Measurements from ENCODE around the gene IWS1. TPM values are rescaled to one million over a fixed set of nuclear protein-coding genes. Genes with fewer than 3 reads are reported as not detected.

The IWS1 gene
- total RNA-seq, result 10 to 100 TPM; 22.7 to 47.1 (median 33.2) TPM

DNA sequence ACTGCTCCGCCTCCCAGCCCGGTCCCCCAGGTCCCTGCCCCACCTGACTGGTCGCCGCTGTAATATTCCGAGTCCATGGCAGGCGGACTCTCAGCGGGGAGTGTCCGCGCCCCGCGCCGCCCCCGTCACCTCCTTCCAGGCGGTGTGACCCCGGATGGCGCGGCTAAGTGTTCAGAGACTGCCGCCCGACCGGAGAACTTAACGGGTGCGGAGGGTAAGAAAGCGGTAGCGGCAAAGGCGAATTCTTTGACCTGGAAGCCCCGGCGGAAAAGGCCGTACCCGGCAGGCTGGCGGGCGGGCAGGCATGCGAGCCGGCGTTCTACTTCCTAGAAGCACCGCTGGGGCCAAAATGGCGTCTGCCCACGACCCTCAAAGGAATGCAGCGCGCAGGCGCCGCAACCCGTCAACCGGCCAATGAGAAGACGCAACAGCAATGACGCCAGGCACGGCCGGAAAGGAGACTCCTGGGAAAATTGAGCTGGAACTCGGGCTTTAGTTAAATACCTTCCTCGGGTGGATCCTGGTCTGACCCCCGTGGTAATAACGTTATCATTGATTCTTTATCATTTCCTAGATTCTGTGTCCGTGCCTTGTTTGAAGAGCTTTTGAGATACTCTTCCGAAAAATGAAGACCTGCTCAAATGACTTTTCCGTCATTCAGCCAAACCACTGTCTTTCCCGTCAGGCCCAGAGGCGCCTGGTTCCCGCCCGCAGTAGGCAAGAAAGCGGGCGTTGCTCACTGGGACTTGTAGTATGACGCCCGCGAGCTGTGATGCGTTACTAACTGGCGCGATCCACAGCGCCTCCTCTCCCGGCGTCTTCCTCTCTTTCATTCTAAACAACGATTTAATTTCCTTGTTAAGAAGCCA lies at the start of gene IWS1:
Gene IWS1, minus strand, starts transcription at position 358 of the 869 bp plus-strand sequence. Its CDS starts 281 bp downstream, at position 77.
- TF ChIP-seq, protein P1, sequence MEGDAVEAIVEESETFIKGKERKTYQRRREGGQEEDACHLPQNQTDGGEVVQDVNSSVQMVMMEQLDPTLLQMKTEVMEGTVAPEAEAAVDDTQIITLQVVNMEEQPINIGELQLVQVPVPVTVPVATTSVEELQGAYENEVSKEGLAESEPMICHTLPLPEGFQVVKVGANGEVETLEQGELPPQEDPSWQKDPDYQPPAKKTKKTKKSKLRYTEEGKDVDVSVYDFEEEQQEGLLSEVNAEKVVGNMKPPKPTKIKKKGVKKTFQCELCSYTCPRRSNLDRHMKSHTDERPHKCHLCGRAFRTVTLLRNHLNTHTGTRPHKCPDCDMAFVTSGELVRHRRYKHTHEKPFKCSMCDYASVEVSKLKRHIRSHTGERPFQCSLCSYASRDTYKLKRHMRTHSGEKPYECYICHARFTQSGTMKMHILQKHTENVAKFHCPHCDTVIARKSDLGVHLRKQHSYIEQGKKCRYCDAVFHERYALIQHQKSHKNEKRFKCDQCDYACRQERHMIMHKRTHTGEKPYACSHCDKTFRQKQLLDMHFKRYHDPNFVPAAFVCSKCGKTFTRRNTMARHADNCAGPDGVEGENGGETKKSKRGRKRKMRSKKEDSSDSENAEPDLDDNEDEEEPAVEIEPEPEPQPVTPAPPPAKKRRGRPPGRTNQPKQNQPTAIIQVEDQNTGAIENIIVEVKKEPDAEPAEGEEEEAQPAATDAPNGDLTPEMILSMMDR (IDR thresholded peaks at IDR 0.05), result no peak
- no peak for TF ChIP-seq POLR2A (IDR thresholded peaks at IDR 0.05)
- intact Hi-C loops (cut with DNase I; ENCODE audit: low total_unique reads), result no loop called here
- DNase-seq (ENCODE audit: low spot score in 2 of 2), result peak; percentile 95 to 99
- peak within 1 kb of the TSS; percentile 95 for H3K4me3 ChIP-seq (ENCODE audit: low read depth, poor library complexity, severe bottlenecking)
- WGBS, 2 donors, result 0 to 1% methylated on average over 52 to 69 of the region's 70 CpGs

DNA sequence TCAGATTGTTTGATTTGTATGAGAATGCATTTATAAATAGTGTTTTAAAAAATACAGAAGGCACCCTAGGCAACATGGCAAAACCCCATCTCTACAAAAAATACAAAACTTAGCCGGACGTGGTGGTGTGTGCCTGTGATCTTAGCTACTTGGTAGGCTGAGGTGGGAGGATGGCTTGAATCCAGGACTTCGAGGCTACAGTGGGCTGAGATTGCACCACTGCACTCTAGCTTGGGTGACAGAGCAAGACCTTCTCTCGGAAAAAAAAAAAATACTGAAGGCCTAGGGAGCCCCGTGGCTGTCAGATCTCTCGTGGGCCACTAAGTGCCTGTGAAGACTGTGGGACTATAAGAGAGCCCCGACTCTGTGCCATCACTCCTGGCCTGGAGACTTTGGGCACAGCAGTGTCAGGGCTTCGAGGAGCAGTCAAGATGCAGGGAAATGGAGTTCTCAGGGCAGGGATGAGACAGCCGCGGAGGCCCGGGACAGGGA lies 49.7 kb upstream of the IWS1 start:
- TF ChIP-seq POLR2A (IDR thresholded peaks at IDR 0.05), result no peak
- TF ChIP-seq, protein P1 (IDR thresholded peaks at IDR 0.05), result no peak
- 30 to 39% methylated on average over 11 of the region's 11 CpGs for WGBS, 2 donors
- no peak overlapping the region for H3K4me3 ChIP-seq (ENCODE audit: low read depth, poor library complexity, severe bottlenecking)
- DNase-seq (ENCODE audit: low spot score in 2 of 2), result no peak
- intact Hi-C loops (cut with DNase I; ENCODE audit: low total_unique reads), result no loop called here

DNA sequence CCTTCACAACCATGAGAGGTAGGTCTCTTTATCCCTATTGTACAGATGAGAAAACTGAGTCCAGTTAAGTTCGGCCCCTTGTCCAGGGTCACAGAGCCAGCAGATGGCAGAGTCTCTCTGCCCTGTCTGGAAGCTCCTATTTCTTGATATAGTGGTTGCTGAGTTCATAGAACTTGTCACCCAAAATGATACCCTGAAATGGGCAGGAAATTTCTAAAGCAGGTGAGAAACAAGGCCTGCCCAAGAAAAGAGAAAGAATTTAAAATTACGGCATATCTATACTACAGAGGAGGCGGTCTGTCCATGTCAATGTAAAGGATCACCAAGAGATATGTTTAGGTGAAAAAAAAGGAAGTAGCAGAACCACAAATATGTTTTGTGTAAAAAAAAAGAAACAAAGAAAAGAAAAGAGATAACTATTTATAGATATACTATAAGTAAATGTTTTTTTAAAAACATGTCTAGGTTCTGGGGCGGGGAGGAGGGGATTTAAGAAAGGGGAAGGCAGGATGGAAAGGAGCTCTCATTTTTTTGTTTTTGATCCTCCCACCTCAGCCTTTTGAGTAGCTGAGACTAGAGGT lies 49.0 kb upstream of the IWS1 start:
- intact Hi-C loops (cut with DNase I; ENCODE audit: low total_unique reads), result no loop called here
- DNase-seq (ENCODE audit: low spot score in 2 of 2), result no peak
- H3K4me3 ChIP-seq (ENCODE audit: low read depth, poor library complexity, severe bottlenecking), result no peak overlapping the region
- 90 to 92% methylated on average over 4 of the region's 4 CpGs for WGBS, 2 donors
- TF ChIP-seq POLR2A (IDR thresholded peaks at IDR 0.05), result no peak
- TF ChIP-seq, protein P1 (IDR thresholded peaks at IDR 0.05), result no peak

DNA sequence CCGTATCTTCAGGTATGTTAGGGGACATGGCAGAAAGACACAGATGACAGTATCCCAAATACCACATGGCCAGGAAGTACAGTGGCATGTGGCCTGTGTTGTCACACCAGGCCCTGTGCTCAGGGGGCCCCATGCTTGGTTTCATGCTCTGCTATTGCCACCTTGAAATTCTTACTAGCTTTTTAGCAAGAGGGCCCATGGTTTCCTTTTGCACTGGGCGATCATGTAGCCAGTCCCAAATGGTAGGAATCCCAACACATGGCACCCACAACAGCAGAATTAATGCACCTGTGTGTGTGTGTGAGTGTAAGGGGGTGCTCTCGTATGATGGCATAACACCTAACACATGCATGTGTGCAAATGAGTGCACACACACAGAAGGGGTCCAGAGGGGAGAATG lies 48.4 kb upstream of the IWS1 start:
- peak in 1 of 2 donors; percentile 31 for DNase-seq (ENCODE audit: low spot score in 2 of 2)
- intact Hi-C loops (cut with DNase I; ENCODE audit: low total_unique reads), result no loop called here
- no peak for TF ChIP-seq POLR2A (IDR thresholded peaks at IDR 0.05)
- TF ChIP-seq, protein P1 (IDR thresholded peaks at IDR 0.05), result no peak
- H3K4me3 ChIP-seq (ENCODE audit: low read depth, poor library complexity, severe bottlenecking), result no peak overlapping the region
- WGBS, 2 donors, result 96% methylated on average over 3 of the region's 3 CpGs

DNA sequence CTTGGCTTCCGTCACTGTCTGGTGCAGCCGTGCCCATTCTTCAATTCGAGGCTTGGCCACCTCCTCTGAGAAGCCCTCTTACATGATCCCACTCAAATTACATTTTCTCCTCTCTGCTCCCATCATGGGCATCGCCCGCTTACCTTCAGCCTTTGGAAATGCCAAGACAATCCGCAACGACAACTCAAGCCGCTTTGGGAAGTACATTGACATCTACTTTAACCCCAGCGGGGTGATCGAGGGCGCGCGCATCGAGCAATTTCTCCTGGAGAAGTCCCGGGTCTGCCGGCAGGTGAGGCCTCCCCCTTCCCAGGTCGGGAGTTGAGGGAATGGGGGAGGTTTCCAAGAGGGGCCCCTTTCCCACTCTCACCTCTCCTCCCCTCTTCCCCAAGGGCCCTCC lies 47.5 kb upstream of the IWS1 start:
- WGBS, 2 donors, result 94% methylated on average over 17 of the region's 17 CpGs
- peak in 1 of 2 donors; percentile 81 for DNase-seq (ENCODE audit: low spot score in 2 of 2)
- intact Hi-C loops (cut with DNase I; ENCODE audit: low total_unique reads), result no loop called here

More for the DNA sequence above, 47.5 kb upstream of the IWS1 start:
- no peak overlapping the region for H3K4me3 ChIP-seq (ENCODE audit: low read depth, poor library complexity, severe bottlenecking)
- TF ChIP-seq, protein P1 (IDR thresholded peaks at IDR 0.05), result no peak
